Measurements from ENCODE around the gene HSD17B12.

- TF ChIP-seq, protein P1, sequence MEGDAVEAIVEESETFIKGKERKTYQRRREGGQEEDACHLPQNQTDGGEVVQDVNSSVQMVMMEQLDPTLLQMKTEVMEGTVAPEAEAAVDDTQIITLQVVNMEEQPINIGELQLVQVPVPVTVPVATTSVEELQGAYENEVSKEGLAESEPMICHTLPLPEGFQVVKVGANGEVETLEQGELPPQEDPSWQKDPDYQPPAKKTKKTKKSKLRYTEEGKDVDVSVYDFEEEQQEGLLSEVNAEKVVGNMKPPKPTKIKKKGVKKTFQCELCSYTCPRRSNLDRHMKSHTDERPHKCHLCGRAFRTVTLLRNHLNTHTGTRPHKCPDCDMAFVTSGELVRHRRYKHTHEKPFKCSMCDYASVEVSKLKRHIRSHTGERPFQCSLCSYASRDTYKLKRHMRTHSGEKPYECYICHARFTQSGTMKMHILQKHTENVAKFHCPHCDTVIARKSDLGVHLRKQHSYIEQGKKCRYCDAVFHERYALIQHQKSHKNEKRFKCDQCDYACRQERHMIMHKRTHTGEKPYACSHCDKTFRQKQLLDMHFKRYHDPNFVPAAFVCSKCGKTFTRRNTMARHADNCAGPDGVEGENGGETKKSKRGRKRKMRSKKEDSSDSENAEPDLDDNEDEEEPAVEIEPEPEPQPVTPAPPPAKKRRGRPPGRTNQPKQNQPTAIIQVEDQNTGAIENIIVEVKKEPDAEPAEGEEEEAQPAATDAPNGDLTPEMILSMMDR (IDR thresholded peaks at IDR 0.05) = no peak
- no peak for TF ChIP-seq POLR2AphosphoS5 (IDR thresholded peaks at IDR 0.05; ENCODE audit: low read depth, low read length)
- TF ChIP-seq REST (IDR thresholded peaks at IDR 0.05; ENCODE audit: insufficient read depth in 1 of 2, low read depth in 2 of 2, low read length in 1 of 2) = no peak
These were observed 84.7 kb downstream of the HSD17B12 start for GRCh38 chr11:43765194-43765593.

All from Panc1 (cell line).